Trophoblast cell (in vitro differentiated cells and primary cell): ENCODE measurements around the gene HMGCS1.

Experiments
- DNase-seq, 2 donors: peaks; one replicate each; pipeline ENCODE4 v3.0.0-alpha.2; 2016
- H2AFZ ChIP-seq: 2 replicates; pipeline ENCODE4 v1.6.1; 2013; ENCODE audit warnings: low read length, moderate library complexity, mild to moderate bottlenecking; ENCODE audit not compliant: insufficient read depth, poor library complexity
- H2AK5ac ChIP-seq: 2 replicates; pipeline ENCODE4 v1.6.1; 2013; ENCODE audit warnings: mild to moderate bottlenecking, low read length
- H2BK120ac ChIP-seq: 2 replicates; pipeline ENCODE4 v1.6.1; 2013; ENCODE audit warnings: low read length, mild to moderate bottlenecking, moderate library complexity; ENCODE audit not compliant: insufficient read depth, poor library complexity
- H2BK12ac ChIP-seq: 2 replicates; pipeline ENCODE4 v1.6.1; 2013; ENCODE audit warnings: mild to moderate bottlenecking, low read length, moderate library complexity
- H2BK5ac ChIP-seq: 2 replicates; pipeline ENCODE4 v1.6.1; 2013; ENCODE audit warnings: low read length, low read depth, moderate library complexity, mild to moderate bottlenecking; ENCODE audit not compliant: poor library complexity
- H3K14ac ChIP-seq: 2 replicates; pipeline ENCODE4 v1.6.1; 2013; ENCODE audit warnings: mild to moderate bottlenecking, low read length
- H3K18ac ChIP-seq: 2 replicates; pipeline ENCODE4 v1.6.1; 2013; ENCODE audit warnings: mild to moderate bottlenecking, low read length
- H3K23ac ChIP-seq: 2 replicates; pipeline ENCODE4 v1.6.1; 2013; ENCODE audit warnings: low read length
- H3K27ac ChIP-seq: 2 replicates; pipeline ENCODE4 v1.5.1; 2013; ENCODE audit warnings: low read depth, mild to moderate bottlenecking, inconsistent platforms, low read length, moderate library complexity
- H3K27me3 ChIP-seq: 2 replicates; pipeline ENCODE4 v1.6.1; 2013; ENCODE audit warnings: inconsistent platforms, mild to moderate bottlenecking, low read length, moderate library complexity; ENCODE audit not compliant: insufficient read depth
- H3K36me3 ChIP-seq, 2 experiments: 1 replicate in 1 of 2; 2 replicates in 1 of 2; pipeline ENCODE4 v1.6.1; 2013; ENCODE audit warnings: low read length in 2 of 2, mild to moderate bottlenecking in 2 of 2, moderate library complexity in 1 of 2; ENCODE audit not compliant: insufficient read depth in 2 of 2, control insufficient read depth in 1 of 2
- H3K4ac ChIP-seq: 2 replicates; pipeline ENCODE4 v1.6.1; 2013; ENCODE audit warnings: low read depth, mild to moderate bottlenecking, low read length, moderate library complexity
- H3K4me1 ChIP-seq, 2 experiments: 1 replicate in 1 of 2; 2 replicates in 1 of 2; pipeline ENCODE4 v1.6.1; 2013; ENCODE audit warnings: low read length in 2 of 2, mild to moderate bottlenecking in 2 of 2, moderate library complexity in 1 of 2; ENCODE audit not compliant: insufficient read depth in 2 of 2, control insufficient read depth in 1 of 2
- H3K4me2 ChIP-seq: 2 replicates; pipeline ENCODE4 v1.6.1; 2013; ENCODE audit warnings: inconsistent platforms, mild to moderate bottlenecking, low read length, moderate library complexity
- H3K4me3 ChIP-seq: 2 replicates; pipeline ENCODE4 v1.5.1; 2013; ENCODE audit warnings: mild to moderate bottlenecking, low read depth, low read length, inconsistent platforms
- H3K79me1 ChIP-seq: one replicate; pipeline ENCODE4 v1.6.1; 2013; ENCODE audit warnings: low read length
- H3K79me2 ChIP-seq: 2 replicates; pipeline ENCODE4 v1.6.1; 2013; ENCODE audit warnings: low read length, mild to moderate bottlenecking; ENCODE audit not compliant: control insufficient read depth, insufficient read depth, poor library complexity
- H3K9ac ChIP-seq: 2 replicates; pipeline ENCODE4 v1.6.1; 2013; ENCODE audit warnings: mild to moderate bottlenecking, low read length
- H3K9me3 ChIP-seq: 2 replicates; pipeline ENCODE4 v1.6.1; 2013; ENCODE audit warnings: low read depth, mild to moderate bottlenecking, control low read depth, inconsistent platforms, low read length; ENCODE audit not compliant: insufficient read depth
- H4K12ac ChIP-seq: 2 replicates; pipeline ENCODE4 v1.6.1; 2013; ENCODE audit warnings: low read depth, mild to moderate bottlenecking, low read length, moderate library complexity
- H4K8ac ChIP-seq: 2 replicates; pipeline ENCODE4 v1.6.1; 2013; ENCODE audit warnings: low read depth, mild to moderate bottlenecking, low read length, moderate library complexity
- H4K91ac ChIP-seq: one replicate; pipeline ENCODE4 v1.6.1; 2013; ENCODE audit warnings: low read depth, mild to moderate bottlenecking, low read length, moderate library complexity
- WGBS: extraction: QIAGEN DNeasy Blood & Tissue Kit; methylation state at CpG from one replicate; pipeline ENCODE4 v1.1.7; 2013; ENCODE audit warnings: missing lambda C conversion rate; ENCODE audit not compliant: insufficient read length, insufficient coverage; ENCODE audit errors: extremely low coverage; 5-methylcytosine and 5-hydroxymethylcytosine counted together

The HMGCS1 gene

GRCh38 chr5:43275391-43275790 is 37.8 kb downstream of the HMGCS1 start:
- Histone ChIP-seq H3K4me3 (no peak overlapping the region), H3K18ac (no peak overlapping the region), H3K4me1 (no peaks in the 10 kb centered on the region), H4K8ac (no peak overlapping the region), H2BK5ac (no peak overlapping the region), H2BK12ac (no peak overlapping the region), H2BK120ac (no peak overlapping the region), H3K4ac (no peak overlapping the region), H3K14ac (no peak overlapping the region), H3K23ac (no peak overlapping the region), H3K9me3 (peaks cover 1% of the 10 kb centered on the region), H3K36me3 (no peaks in the 10 kb centered on the region), H3K79me2 (no peaks in the 10 kb centered on the region), H2AFZ (no peak overlapping the region), H3K79me1 (no peaks in the 10 kb centered on the region), H3K9ac (no peak overlapping the region), H4K12ac (no peak overlapping the region), H3K27me3 (no peaks in the 10 kb centered on the region), H4K91ac (no peak overlapping the region), H2AK5ac (no peak overlapping the region), H3K27ac (no peak overlapping the region), H3K4me2 (no peak overlapping the region)
- no peak for DNase-seq
- no CpG with 5 or more reads among the region's 4 CpGs for WGBS

GRCh38 chr5:43274435-43275114 is 38.6 kb downstream of the HMGCS1 start:
- Histone ChIP-seq H3K27me3 (no peaks in the 10 kb centered on the region), H3K4me1 (no peaks in the 10 kb centered on the region), H4K12ac (no peak overlapping the region), H3K4me2 (no peak overlapping the region), H3K9ac (no peak overlapping the region), H3K79me1 (no peaks in the 10 kb centered on the region), H2BK5ac (no peak overlapping the region), H4K91ac (no peak overlapping the region), H2AFZ (no peak overlapping the region), H2BK12ac (no peak overlapping the region), H3K18ac (no peak overlapping the region), H3K36me3 (no peaks in the 10 kb centered on the region), H3K79me2 (no peaks in the 10 kb centered on the region), H3K14ac (no peak overlapping the region), H2AK5ac (no peak overlapping the region), H3K23ac (no peak overlapping the region), H3K9me3 (peaks cover 1% of the 10 kb centered on the region), H4K8ac (no peak overlapping the region), H3K4ac (no peak overlapping the region), H3K4me3 (no peak overlapping the region), H3K27ac (no peak overlapping the region), H2BK120ac (no peak overlapping the region)
- WGBS = no CpG with 5 or more reads among the region's 7 CpGs
- DNase-seq = no peak

DNA sequence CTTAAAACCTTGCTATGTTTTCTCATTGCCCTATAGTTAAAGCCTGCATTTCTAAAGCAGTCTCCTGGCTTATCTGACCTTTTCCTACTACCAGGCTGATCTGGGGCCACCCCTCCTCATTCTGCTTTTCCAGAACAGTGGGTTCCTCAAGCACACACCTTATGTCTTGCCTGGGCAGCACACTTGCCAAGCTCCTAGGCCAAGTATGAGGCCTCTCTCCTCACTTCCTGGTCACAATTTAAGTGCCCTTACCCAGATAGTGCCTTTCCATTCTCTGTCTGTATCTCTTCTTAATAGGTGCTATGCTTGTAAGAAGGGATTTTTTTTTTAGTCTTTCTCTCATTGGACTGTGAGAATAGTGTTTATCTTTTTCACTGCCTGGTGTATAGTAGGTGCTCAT is 39.7 kb downstream of the HMGCS1 start:
- DNase-seq = no peak
- Histone ChIP-seq H3K23ac (no peak overlapping the region), H4K12ac (no peak overlapping the region), H2BK12ac (no peak overlapping the region), H3K79me2 (no peaks in the 10 kb centered on the region), H3K27me3 (no peaks in the 10 kb centered on the region), H3K9ac (no peak overlapping the region), H3K36me3 (no peaks in the 10 kb centered on the region), H2AK5ac (no peak overlapping the region), H2BK120ac (no peak overlapping the region), H2BK5ac (no peak overlapping the region), H2AFZ (no peak overlapping the region), H3K4me1 (no peaks in the 10 kb centered on the region), H3K79me1 (no peaks in the 10 kb centered on the region), H3K18ac (no peak overlapping the region), H3K27ac (no peak overlapping the region), H3K14ac (no peak overlapping the region), H3K9me3 (peaks cover 1% of the 10 kb centered on the region), H3K4me2 (no peak overlapping the region), H4K8ac (no peak overlapping the region), H3K4me3 (no peak overlapping the region), H4K91ac (no peak overlapping the region), H3K4ac (no peak overlapping the region)

- Histone ChIP-seq H3K9ac (no peak overlapping the region), H3K18ac (no peak overlapping the region), H3K79me2 (no peaks in the 10 kb centered on the region), H2BK5ac (no peak overlapping the region), H3K79me1 (no peaks in the 10 kb centered on the region), H2AFZ (no peak overlapping the region), H2BK120ac (no peak overlapping the region), H3K4me2 (no peak overlapping the region), H3K27ac (no peak overlapping the region), H3K4me3 (no peak overlapping the region), H4K91ac (no peak overlapping the region), H3K27me3 (no peaks in the 10 kb centered on the region), H3K9me3 (peaks cover 1% of the 10 kb centered on the region), H4K8ac (no peak overlapping the region), H2AK5ac (no peak overlapping the region), H2BK12ac (no peak overlapping the region), H3K23ac (no peak overlapping the region), H3K14ac (no peak overlapping the region), H4K12ac (no peak overlapping the region), H3K36me3 (no peaks in the 10 kb centered on the region), H3K4me1 (no peaks in the 10 kb centered on the region), H3K4ac (no peak overlapping the region)
- DNase-seq = no peak
- WGBS = no CpG with 5 or more reads among the region's 1 CpG
Observed at GRCh38 chr5:43270645-43271044, 42.6 kb downstream of the HMGCS1 start.
